GM18526 (cell line): ENCODE data around the gene CERK.

ENCODE experiments used
- POLR2A ChIP-seq: IDR thresholded peaks from 3 replicates; pipeline ENCODE4 v1.6.1; 2011; ENCODE audit not compliant: insufficient read length; ENCODE audit errors: extremely low read depth

The CERK gene

GRCh38 chr22:46756097-46756496 is 18.0 kb upstream of the CERK start:
- no peak for TF ChIP-seq POLR2A

- TF ChIP-seq POLR2A = no peak
Observed at GRCh38 chr22:46755525-46755924, 17.5 kb upstream of the CERK start.

- TF ChIP-seq POLR2A = no peak
Observed at GRCh38 chr22:46754826-46755225, 16.8 kb upstream of the CERK start.

- no peak for TF ChIP-seq POLR2A
Observed at GRCh38 chr22:46754110-46754799, 16.2 kb upstream of the CERK start.

GRCh38 chr22:46753761-46754109 is 15.7 kb upstream of the CERK start:
- TF ChIP-seq POLR2A = no peak

GRCh38 chr22:46753360-46753759 is 15.3 kb upstream of the CERK start:
- TF ChIP-seq POLR2A = no peak

GRCh38 chr22:46752988-46753310 is 14.9 kb upstream of the CERK start:
- TF ChIP-seq POLR2A = no peak

- TF ChIP-seq POLR2A = no peak
Observed at GRCh38 chr22:46752286-46752987, 14.4 kb upstream of the CERK start.

GRCh38 chr22:46750863-46751443 is 12.9 kb upstream of the CERK start:
- no peak for TF ChIP-seq POLR2A

- TF ChIP-seq POLR2A = no peak
Observed at GRCh38 chr22:46750530-46750800, 12.4 kb upstream of the CERK start.

GRCh38 chr22:46749682-46750529 is 11.9 kb upstream of the CERK start:
- no peak for TF ChIP-seq POLR2A

GRCh38 chr22:46748908-46749675 is 11.0 kb upstream of the CERK start:
- no peak for TF ChIP-seq POLR2A

GRCh38 chr22:46748206-46748907 is 10.3 kb upstream of the CERK start:
- no peak for TF ChIP-seq POLR2A

GRCh38 chr22:46747646-46748045 is 9.6 kb upstream of the CERK start:
- no peak for TF ChIP-seq POLR2A

GRCh38 chr22:46746620-46747019 is 8.6 kb upstream of the CERK start:
- TF ChIP-seq POLR2A = no peak
